Brain microvascular endothelial cell (primary cell): ENCODE data around the gene GNRH2.
"Not testable (repeated sequence)": the region's sequence is repeated elsewhere in the genome, so short reads cannot be mapped to it uniquely, and the experiment has no call there.

Experiments used
- DNase-seq: peaks from one replicate; pipeline ENCODE4 v3.0.0-alpha.2; 2020
- H3K27ac ChIP-seq: fragments of 250-450 bp; sonication (Bioruptor Pico); 2 replicates; pipeline ENCODE4 v1.5.1; 2020; ENCODE audit warnings: mild to moderate bottlenecking, moderate library complexity
- H3K27me3 ChIP-seq: fragments of 250-450 bp; sonication (Bioruptor Pico); replicated peaks from 2 replicates; pipeline ENCODE4 v1.5.1; 2020; ENCODE audit warnings: mild to moderate bottlenecking
- H3K36me3 ChIP-seq: fragments of 250-450 bp; sonication (Bioruptor Pico); replicated peaks from 2 replicates; pipeline ENCODE4 v1.5.1; 2020; ENCODE audit warnings: mild to moderate bottlenecking
- H3K4me3 ChIP-seq: 2 replicates; pipeline ENCODE4 v1.5.1; 2011; ENCODE audit warnings: low read depth, mild to moderate bottlenecking, control low read depth, low read length, moderate library complexity
- CTCF ChIP-seq: IDR thresholded peaks from 2 replicates; pipeline ENCODE4 v1.5.1; 2011; ENCODE audit warnings: low read depth, mild to moderate bottlenecking, moderate library complexity, low read length, control low read depth, inconsistent platforms; ENCODE audit errors: missing control alignments
- in situ Hi-C: cut with HindIII; loops from 2 replicates; pipeline ENCODE4 v1.10.0; 2017; ENCODE audit warnings: low sequenced_read_pairs, low pct_ligation_motif_present

The GNRH2 gene

GRCh38 chr20:3010985-3011723, 32.3 kb upstream of the GNRH2 start:
- no peak overlapping the region for H3K4me3 ChIP-seq
- in situ Hi-C loops, result no loop called here
- no peak for TF ChIP-seq CTCF
- no peak overlapping the region for H3K27ac ChIP-seq
- peaks cover 9% of the 10 kb centered on the region for H3K36me3 ChIP-seq
- no peaks in the 10 kb centered on the region for H3K27me3 ChIP-seq
- DNase-seq, result peak; percentile 38

GRCh38 chr20:3011752-3012151, 31.7 kb upstream of the GNRH2 start:
- TF ChIP-seq CTCF, result no peak
- in situ Hi-C loops, result no loop called here
- no peak overlapping the region for H3K4me3 ChIP-seq
- DNase-seq, result no peak
- H3K36me3 ChIP-seq, result peaks cover 9% of the 10 kb centered on the region
- H3K27me3 ChIP-seq, result no peaks in the 10 kb centered on the region
- no peak overlapping the region for H3K27ac ChIP-seq

- H3K27me3 ChIP-seq, result no peaks in the 10 kb centered on the region
- in situ Hi-C loops, result no loop called here
- no peak for TF ChIP-seq CTCF
- no peak overlapping the region for H3K27ac ChIP-seq
- H3K4me3 ChIP-seq, result no peak overlapping the region
- DNase-seq, result no peak
- H3K36me3 ChIP-seq, result peaks cover 4% of the 10 kb centered on the region
These were observed 29.7 kb upstream of the GNRH2 start for GRCh38 chr20:3013771-3014170.

GRCh38 chr20:3014179-3014578, 29.2 kb upstream of the GNRH2 start:
- Histone ChIP-seq H3K27ac (no peak overlapping the region), H3K4me3 (no peak overlapping the region), H3K36me3 (peaks cover 4% of the 10 kb centered on the region), H3K27me3 (no peaks in the 10 kb centered on the region)
- DNase-seq, result no peak
- in situ Hi-C loops, result no loop called here
- no peak for TF ChIP-seq CTCF

GRCh38 chr20:3014662-3015061, 28.8 kb upstream of the GNRH2 start:
- TF ChIP-seq CTCF, result no peak
- Histone ChIP-seq H3K36me3 (peaks cover 4% of the 10 kb centered on the region), H3K4me3 (no peak overlapping the region), H3K27ac (no peak overlapping the region), H3K27me3 (no peaks in the 10 kb centered on the region)
- in situ Hi-C loops, result no loop called here
- DNase-seq, result no peak

- H3K27ac ChIP-seq, H3K36me3 ChIP-seq, H3K27me3 ChIP-seq, DNase-seq, in situ Hi-C loops, H3K4me3 ChIP-seq: not testable (repeated sequence)
These were observed 28.1 kb upstream of the GNRH2 start for GRCh38 chr20:3015302-3015701.
